ENCODE results near the gene MGAT4C. TPM values are rescaled to one million over a fixed set of nuclear protein-coding genes. Genes with fewer than 3 reads are reported as not detected.

Gene MGAT4C
- total RNA-seq, 1 donor from 2014 or later = not detected

DNA sequence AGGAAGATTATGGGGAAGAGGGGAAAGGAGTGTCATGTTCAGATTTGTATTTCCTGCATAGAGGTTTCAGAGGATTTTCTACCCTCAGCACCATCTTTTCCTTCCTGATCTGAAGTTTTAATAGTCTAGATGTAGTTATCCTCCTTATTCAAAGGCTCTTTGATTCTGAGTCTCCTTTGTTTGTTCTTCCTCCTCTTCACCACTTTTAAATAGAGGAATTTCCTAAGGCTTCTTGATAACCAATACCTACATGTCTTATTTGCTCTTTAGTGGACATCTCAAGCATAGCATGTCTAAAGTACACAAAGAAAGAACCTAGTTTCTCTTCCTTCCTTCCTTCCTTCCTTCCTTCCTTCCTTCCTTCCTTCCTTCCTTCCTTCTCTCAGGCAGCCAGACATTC is 8.3 kb downstream of the MGAT4C start:
- no peak overlapping the region for H3K4me3 ChIP-seq
- no peaks in the 10 kb centered on the region for H3K4me1 ChIP-seq
- no peaks in the 10 kb centered on the region for H3K9me3 Mint-ChIP-seq
- no peaks in the 10 kb centered on the region for H3K36me3 ChIP-seq
- H3K9ac ChIP-seq = no peak overlapping the region
- no peaks in the 10 kb centered on the region for H3K79me2 ChIP-seq (ENCODE audit: low read depth)
- no peak for DNase-seq (ENCODE audit: low spot score)
- H3K27ac ChIP-seq = no peak overlapping the region
- H3K9me3 ChIP-seq (ENCODE audit: low read depth) = no peaks in the 10 kb centered on the region
- H3K4me1 Mint-ChIP-seq = no peaks in the 10 kb centered on the region
- H2AFZ ChIP-seq (replicated peaks) = no peak overlapping the region
- H3K4me2 ChIP-seq = no peak overlapping the region
- no peaks in the 10 kb centered on the region for H3K27me3 ChIP-seq
- H3K36me3 Mint-ChIP-seq = no peaks in the 10 kb centered on the region
- H3K27me3 Mint-ChIP-seq (ENCODE audit: insufficient read depth, low read depth) = peaks cover 2% of the 10 kb centered on the region
- H3F3A ChIP-seq (ENCODE audit: low read depth) = no peaks in the 10 kb centered on the region
- H4K20me1 ChIP-seq (ENCODE audit: low read depth) = no peaks in the 10 kb centered on the region
- H3K4me3 Mint-ChIP-seq = no peak overlapping the region
- no peak for TF ChIP-seq EZH2 (IDR thresholded peaks at IDR 0.05)
- H3K27ac Mint-ChIP-seq = no peak overlapping the region

DNA sequence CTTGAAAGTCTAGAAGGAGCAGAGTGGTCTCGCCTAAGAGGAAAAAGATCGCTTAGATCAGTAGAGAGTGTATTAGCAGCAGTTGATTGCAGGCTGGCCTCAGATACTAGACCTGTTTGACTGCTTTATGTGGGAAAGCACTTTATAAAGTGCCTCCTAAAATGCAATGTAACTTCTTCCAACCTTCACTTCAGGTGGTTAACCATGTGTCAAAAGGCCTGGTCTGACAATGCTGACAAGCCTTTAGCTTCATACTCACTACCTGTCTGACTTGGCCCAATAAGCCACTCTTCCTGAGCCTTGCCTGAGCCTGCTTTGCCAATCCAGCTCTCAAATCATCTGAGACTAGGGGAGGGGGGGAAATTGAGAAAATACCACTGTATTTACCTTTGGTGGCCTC is 14.6 kb downstream of the MGAT4C start:
- TF ChIP-seq, protein P1, sequence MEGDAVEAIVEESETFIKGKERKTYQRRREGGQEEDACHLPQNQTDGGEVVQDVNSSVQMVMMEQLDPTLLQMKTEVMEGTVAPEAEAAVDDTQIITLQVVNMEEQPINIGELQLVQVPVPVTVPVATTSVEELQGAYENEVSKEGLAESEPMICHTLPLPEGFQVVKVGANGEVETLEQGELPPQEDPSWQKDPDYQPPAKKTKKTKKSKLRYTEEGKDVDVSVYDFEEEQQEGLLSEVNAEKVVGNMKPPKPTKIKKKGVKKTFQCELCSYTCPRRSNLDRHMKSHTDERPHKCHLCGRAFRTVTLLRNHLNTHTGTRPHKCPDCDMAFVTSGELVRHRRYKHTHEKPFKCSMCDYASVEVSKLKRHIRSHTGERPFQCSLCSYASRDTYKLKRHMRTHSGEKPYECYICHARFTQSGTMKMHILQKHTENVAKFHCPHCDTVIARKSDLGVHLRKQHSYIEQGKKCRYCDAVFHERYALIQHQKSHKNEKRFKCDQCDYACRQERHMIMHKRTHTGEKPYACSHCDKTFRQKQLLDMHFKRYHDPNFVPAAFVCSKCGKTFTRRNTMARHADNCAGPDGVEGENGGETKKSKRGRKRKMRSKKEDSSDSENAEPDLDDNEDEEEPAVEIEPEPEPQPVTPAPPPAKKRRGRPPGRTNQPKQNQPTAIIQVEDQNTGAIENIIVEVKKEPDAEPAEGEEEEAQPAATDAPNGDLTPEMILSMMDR (IDR thresholded peaks at IDR 0.05) = no peak
- TF ChIP-seq EZH2 (IDR thresholded peaks at IDR 0.05) (no peak), EZH2phosphoT487 (IDR thresholded peaks at IDR 0.05) (no peak)
- no peak overlapping the region for H3K27ac ChIP-seq
- H2AFZ ChIP-seq (replicated peaks) = no peak overlapping the region
- H3K4me2 ChIP-seq = no peak overlapping the region
- no peaks in the 10 kb centered on the region for H3K27me3 ChIP-seq
- Mint-ChIP-seq H3K4me3 (no peak overlapping the region), H3K27ac (no peak overlapping the region), H3K27me3 (ENCODE audit: insufficient read depth, low read depth) (no peaks in the 10 kb centered on the region), H3K4me1 (no peaks in the 10 kb centered on the region), H3K9me3 (no peaks in the 10 kb centered on the region), H3K36me3 (no peaks in the 10 kb centered on the region)
- no peaks in the 10 kb centered on the region for H3K79me2 ChIP-seq (ENCODE audit: low read depth)
- H3K4me3 ChIP-seq = no peak overlapping the region
- no peak for DNase-seq (ENCODE audit: low spot score)
- H3K36me3 ChIP-seq = no peaks in the 10 kb centered on the region
- no peaks in the 10 kb centered on the region for H4K20me1 ChIP-seq (ENCODE audit: low read depth)
- H3K4me1 ChIP-seq = no peaks in the 10 kb centered on the region
- no peaks in the 10 kb centered on the region for H3F3A ChIP-seq (ENCODE audit: low read depth)
- H3K9ac ChIP-seq = no peak overlapping the region
- no peaks in the 10 kb centered on the region for H3K9me3 ChIP-seq (ENCODE audit: low read depth)

DNA sequence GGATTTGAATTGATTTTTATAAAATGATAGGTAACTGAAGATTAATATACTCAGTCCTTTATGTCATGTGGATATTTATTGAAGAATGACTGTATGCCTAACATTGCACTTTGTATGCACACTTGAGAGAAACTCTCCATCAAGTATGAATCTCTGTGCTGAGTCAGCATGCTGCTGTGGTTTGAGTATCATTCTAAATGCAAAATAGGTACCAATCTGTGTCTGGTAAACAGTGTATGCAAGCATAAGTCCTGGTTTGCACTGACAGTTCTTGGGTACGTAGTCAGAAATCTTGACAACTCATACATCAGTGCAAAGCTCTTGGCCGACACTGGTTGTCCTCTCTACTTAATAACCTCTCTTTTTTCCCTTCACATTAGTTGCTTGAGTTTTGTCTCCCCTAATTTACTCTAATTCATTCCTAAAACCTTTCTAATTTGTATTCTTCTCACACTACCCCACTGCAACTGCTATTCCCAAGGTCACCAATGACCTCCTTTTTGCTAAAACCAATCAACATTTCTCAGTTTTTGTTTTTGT is 21.8 kb downstream of the MGAT4C start:
- H3K9me3 Mint-ChIP-seq = no peaks in the 10 kb centered on the region
- no peak overlapping the region for H3K4me3 Mint-ChIP-seq
- H3K9me3 ChIP-seq (ENCODE audit: low read depth) = no peaks in the 10 kb centered on the region
- H3K4me1 Mint-ChIP-seq = peaks cover 17% of the 10 kb centered on the region
- H3K4me3 ChIP-seq = no peak overlapping the region
- no peaks in the 10 kb centered on the region for H3K79me2 ChIP-seq (ENCODE audit: low read depth)
- no peaks in the 10 kb centered on the region for H3K36me3 ChIP-seq
- no peaks in the 10 kb centered on the region for H4K20me1 ChIP-seq (ENCODE audit: low read depth)
- no peak for DNase-seq (ENCODE audit: low spot score)
- no peak overlapping the region for H2AFZ ChIP-seq (replicated peaks)
- H3F3A ChIP-seq (ENCODE audit: low read depth) = no peaks in the 10 kb centered on the region
- H3K4me1 ChIP-seq = no peaks in the 10 kb centered on the region
- H3K27ac ChIP-seq = no peak overlapping the region
- no peaks in the 10 kb centered on the region for H3K27me3 Mint-ChIP-seq (ENCODE audit: insufficient read depth, low read depth)
- TF ChIP-seq EZH2phosphoT487 (IDR thresholded peaks at IDR 0.05) (no peak), EZH2 (IDR thresholded peaks at IDR 0.05) (no peak)
- TF ChIP-seq, protein P1 (IDR thresholded peaks at IDR 0.05) = no peak
- H3K4me2 ChIP-seq = no peak overlapping the region
- H3K9ac ChIP-seq = no peak overlapping the region
- no peak overlapping the region for H3K27ac Mint-ChIP-seq
- no peaks in the 10 kb centered on the region for H3K27me3 ChIP-seq
- no peaks in the 10 kb centered on the region for H3K36me3 Mint-ChIP-seq

DNA sequence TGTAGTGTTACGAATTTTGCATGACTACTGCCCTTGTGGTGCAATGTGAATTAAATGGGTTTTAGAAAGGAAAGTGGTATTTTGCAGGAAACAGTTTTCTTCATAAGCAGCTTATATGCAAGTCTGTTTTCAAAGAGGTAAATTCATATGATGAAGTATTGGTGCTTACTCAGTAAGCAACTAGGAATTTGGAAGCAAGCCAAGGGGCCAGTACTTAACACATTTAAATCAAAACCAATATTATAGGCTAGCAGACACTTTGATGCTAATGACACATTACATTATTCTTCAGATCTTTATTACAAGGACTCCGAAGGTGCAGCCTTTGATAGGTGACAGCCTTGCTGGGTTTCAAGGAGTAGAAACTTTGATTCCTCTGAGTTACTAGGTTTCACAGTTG is 23.1 kb downstream of the MGAT4C start:
- Histone ChIP-seq H3K4me1 (no peaks in the 10 kb centered on the region), H4K20me1 (ENCODE audit: low read depth) (no peaks in the 10 kb centered on the region), H3K27me3 (no peaks in the 10 kb centered on the region), H2AFZ (replicated peaks) (no peak overlapping the region), H3K4me3 (no peak overlapping the region), H3K4me2 (no peak overlapping the region), H3K9ac (no peak overlapping the region), H3K9me3 (ENCODE audit: low read depth) (no peaks in the 10 kb centered on the region), H3K36me3 (no peaks in the 10 kb centered on the region), H3F3A (ENCODE audit: low read depth) (no peaks in the 10 kb centered on the region), H3K79me2 (ENCODE audit: low read depth) (no peaks in the 10 kb centered on the region), H3K27ac (no peak overlapping the region)
- DNase-seq (ENCODE audit: low spot score) = no peak
- no peaks in the 10 kb centered on the region for H3K36me3 Mint-ChIP-seq
- H3K9me3 Mint-ChIP-seq = no peaks in the 10 kb centered on the region
- TF ChIP-seq EZH2 (IDR thresholded peaks at IDR 0.05) = no peak
- no peak for TF ChIP-seq EZH2phosphoT487 (IDR thresholded peaks at IDR 0.05)
- TF ChIP-seq, protein P1 (IDR thresholded peaks at IDR 0.05) = no peak
- H3K4me3 Mint-ChIP-seq = no peak overlapping the region
- H3K27me3 Mint-ChIP-seq (ENCODE audit: insufficient read depth, low read depth) = no peaks in the 10 kb centered on the region
- H3K27ac Mint-ChIP-seq = no peak overlapping the region
- H3K4me1 Mint-ChIP-seq = peaks cover 17% of the 10 kb centered on the region
